Measurements from ENCODE around the gene GBA3. TPM values are rescaled to one million over a fixed set of nuclear protein-coding genes. Genes with fewer than 3 reads are reported as not detected.

Gene GBA3
- total RNA-seq, 1 donor from 2014 or later: not detected

- no peak for DNase-seq
Observed at GRCh38 chr4:22695917-22696316, 3.2 kb downstream of the GBA3 start.

GRCh38 chr4:22703912-22704311 is 11.2 kb downstream of the GBA3 start:
- DNase-seq: no peak

- no peak for DNase-seq
Observed at GRCh38 chr4:22707390-22707789, 14.7 kb downstream of the GBA3 start.

- DNase-seq: no peak
Observed at GRCh38 chr4:22708961-22709360, 16.2 kb downstream of the GBA3 start.

- DNase-seq: no peak
Observed at GRCh38 chr4:22712105-22712504, 19.4 kb downstream of the GBA3 start.

GRCh38 chr4:22712529-22712928 is 19.8 kb downstream of the GBA3 start:
- no peak for DNase-seq

- no peak for DNase-seq
Observed at GRCh38 chr4:22713841-22714240, 21.1 kb downstream of the GBA3 start.

- no peak for DNase-seq
Observed at GRCh38 chr4:22719218-22719617, 26.5 kb downstream of the GBA3 start.

- no peak for DNase-seq
Observed at GRCh38 chr4:22720091-22720490, 27.4 kb downstream of the GBA3 start.

GRCh38 chr4:22721204-22721603 is 28.5 kb downstream of the GBA3 start:
- no peak for DNase-seq

- no peak for DNase-seq
Observed at GRCh38 chr4:22730021-22730420, 37.3 kb downstream of the GBA3 start.

- no peak for DNase-seq
Observed at GRCh38 chr4:22733816-22734215, 41.1 kb downstream of the GBA3 start.

- no peak for DNase-seq
Observed at GRCh38 chr4:22736912-22737311, 44.2 kb downstream of the GBA3 start.

GRCh38 chr4:22739968-22740367 is 47.2 kb downstream of the GBA3 start:
- DNase-seq: no peak

- DNase-seq: no peak
Observed at GRCh38 chr4:22741744-22742143, 49.0 kb downstream of the GBA3 start.

GRCh38 chr4:22743290-22743689 is 50.6 kb downstream of the GBA3 start:
- no peak for DNase-seq

GRCh38 chr4:22744478-22745062 is 51.8 kb downstream of the GBA3 start:
- DNase-seq: no peak

GRCh38 chr4:22745234-22745633 is 52.5 kb downstream of the GBA3 start:
- no peak for DNase-seq

GRCh38 chr4:22754116-22754515 is 61.4 kb downstream of the GBA3 start:
- no peak for DNase-seq

GRCh38 chr4:22762548-22762947 is 69.8 kb downstream of the GBA3 start:
- no peak for DNase-seq

GRCh38 chr4:22764183-22764582 is 71.4 kb downstream of the GBA3 start:
- no peak for DNase-seq

GRCh38 chr4:22766068-22766467 is 73.3 kb downstream of the GBA3 start:
- no peak for DNase-seq

GRCh38 chr4:22778547-22779163 is 85.9 kb downstream of the GBA3 start:
- DNase-seq: no peak

- peak; percentile 18 for DNase-seq
Observed at GRCh38 chr4:22780317-22780716, 87.6 kb downstream of the GBA3 start.

GRCh38 chr4:22780797-22781196 is 88.1 kb downstream of the GBA3 start:
- DNase-seq: no peak
